Fibroblast of pulmonary artery (primary cell): ENCODE results near the gene HGF.

Experiments used
- DNase-seq: peaks from one replicate; pipeline ENCODE4 v3.0.0-alpha.2; 2010; ENCODE audit warnings: low read depth
- H3K4me3 ChIP-seq: replicated peaks from 2 replicates; pipeline ENCODE4 v1.5.1; 2011; ENCODE audit warnings: low read depth, mild to moderate bottlenecking, control low read depth, low read length, moderate library complexity
- CTCF ChIP-seq: IDR thresholded peaks from 2 replicates; pipeline ENCODE4 v1.5.1; 2011; ENCODE audit warnings: mild to moderate bottlenecking, control low read depth, low read length, inconsistent platforms; ENCODE audit errors: missing control alignments

The HGF gene

GRCh38 chr7:81662531-81662930 lies 107.3 kb downstream of the HGF start:
- TF ChIP-seq CTCF: no peak
- no peak overlapping the region for H3K4me3 ChIP-seq
- DNase-seq: no peak

- no peak for DNase-seq
- no peak for TF ChIP-seq CTCF
- no peak overlapping the region for H3K4me3 ChIP-seq
These were observed 110.0 kb downstream of the HGF start for GRCh38 chr7:81659697-81660395.

GRCh38 chr7:81657551-81657950 lies 112.3 kb downstream of the HGF start:
- no peak overlapping the region for H3K4me3 ChIP-seq
- no peak for DNase-seq
- TF ChIP-seq CTCF: no peak

GRCh38 chr7:81655271-81655670 lies 114.6 kb downstream of the HGF start:
- H3K4me3 ChIP-seq: no peak overlapping the region
- no peak for DNase-seq
- no peak for TF ChIP-seq CTCF

GRCh38 chr7:81652225-81652624 lies 117.6 kb downstream of the HGF start:
- no peak overlapping the region for H3K4me3 ChIP-seq
- DNase-seq: no peak
- no peak for TF ChIP-seq CTCF
